Measurements from ENCODE around the gene DIP2A.
A peak's percentile ranks its signal among the peaks of the same experiment; 100 is the strongest.

DIP2A gene, protein sequence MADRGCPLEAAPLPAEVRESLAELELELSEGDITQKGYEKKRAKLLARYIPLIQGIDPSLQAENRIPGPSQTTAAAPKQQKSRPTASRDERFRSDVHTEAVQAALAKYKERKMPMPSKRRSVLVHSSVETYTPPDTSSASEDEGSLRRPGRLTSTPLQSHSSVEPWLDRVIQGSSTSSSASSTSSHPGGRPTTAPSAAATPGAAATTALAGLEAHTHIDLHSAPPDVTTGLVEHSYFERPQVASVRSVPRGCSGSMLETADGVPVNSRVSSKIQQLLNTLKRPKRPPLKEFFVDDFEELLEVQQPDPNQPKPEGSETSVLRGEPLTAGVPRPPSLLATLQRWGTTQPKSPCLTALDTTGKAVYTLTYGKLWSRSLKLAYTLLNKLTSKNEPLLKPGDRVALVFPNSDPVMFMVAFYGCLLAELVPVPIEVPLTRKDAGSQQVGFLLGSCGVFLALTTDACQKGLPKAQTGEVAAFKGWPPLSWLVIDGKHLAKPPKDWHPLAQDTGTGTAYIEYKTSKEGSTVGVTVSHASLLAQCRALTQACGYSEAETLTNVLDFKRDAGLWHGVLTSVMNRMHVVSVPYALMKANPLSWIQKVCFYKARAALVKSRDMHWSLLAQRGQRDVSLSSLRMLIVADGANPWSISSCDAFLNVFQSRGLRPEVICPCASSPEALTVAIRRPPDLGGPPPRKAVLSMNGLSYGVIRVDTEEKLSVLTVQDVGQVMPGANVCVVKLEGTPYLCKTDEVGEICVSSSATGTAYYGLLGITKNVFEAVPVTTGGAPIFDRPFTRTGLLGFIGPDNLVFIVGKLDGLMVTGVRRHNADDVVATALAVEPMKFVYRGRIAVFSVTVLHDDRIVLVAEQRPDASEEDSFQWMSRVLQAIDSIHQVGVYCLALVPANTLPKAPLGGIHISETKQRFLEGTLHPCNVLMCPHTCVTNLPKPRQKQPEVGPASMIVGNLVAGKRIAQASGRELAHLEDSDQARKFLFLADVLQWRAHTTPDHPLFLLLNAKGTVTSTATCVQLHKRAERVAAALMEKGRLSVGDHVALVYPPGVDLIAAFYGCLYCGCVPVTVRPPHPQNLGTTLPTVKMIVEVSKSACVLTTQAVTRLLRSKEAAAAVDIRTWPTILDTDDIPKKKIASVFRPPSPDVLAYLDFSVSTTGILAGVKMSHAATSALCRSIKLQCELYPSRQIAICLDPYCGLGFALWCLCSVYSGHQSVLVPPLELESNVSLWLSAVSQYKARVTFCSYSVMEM (N-terminal part only)

DNA sequence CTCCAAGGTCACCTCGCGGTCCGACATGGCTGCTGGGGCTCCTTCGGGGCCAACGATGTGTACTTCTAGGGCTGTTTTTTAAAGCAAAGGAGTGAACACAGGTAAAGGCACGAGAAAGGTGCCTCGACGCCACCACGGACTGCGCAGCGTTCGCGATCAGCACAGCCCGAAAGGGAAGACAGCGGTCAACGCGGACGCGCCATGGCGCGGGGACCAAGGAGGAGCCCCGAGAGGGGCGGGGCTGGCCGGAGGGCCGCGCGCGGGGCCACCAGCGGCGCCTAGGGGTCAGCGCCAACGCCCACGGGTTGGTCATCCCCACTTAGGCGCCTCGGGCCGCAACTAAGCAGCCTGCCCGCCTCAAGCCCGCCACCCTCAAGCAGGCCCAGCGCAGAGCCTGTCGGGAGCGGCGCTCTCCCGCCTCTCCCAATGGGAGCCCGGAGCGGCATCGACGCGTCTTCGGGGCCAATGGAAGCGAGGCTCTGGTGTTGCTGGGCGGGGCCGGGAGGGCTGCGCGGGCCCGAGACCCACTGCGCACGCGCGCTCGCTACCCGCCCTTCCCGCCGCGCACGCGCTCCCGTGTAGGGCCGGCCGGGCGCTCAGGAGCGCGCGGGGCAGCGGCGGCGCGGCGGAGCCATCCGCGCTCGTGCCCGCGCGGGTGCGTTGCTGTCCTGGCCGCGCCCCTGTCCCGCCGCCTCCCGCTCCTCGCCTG, at the start of gene DIP2A:
DIP2A (plus strand) TSS at position 577 of the 709 bp plus-strand sequence. CDS start 241 bp downstream, outside the sequence.
- peak; percentile 91 to 97 for DNase-seq
- Histone ChIP-seq H3K4me1 (peaks cover 0 to 48% (median 30%) of the 10 kb centered on the region in 4 donors), H3K27me3 (no peaks in the 10 kb centered on the region), H3K9me3 (no peaks in the 10 kb centered on the region), H3K4me3 (peak within 1 kb of the TSS; percentile 90 to 92), H3K27ac (peak within 1 kb of the TSS; percentile 79 to 85), H3K36me3 (no peaks in the 10 kb centered on the region)
- TF ChIP-seq, protein P1, sequence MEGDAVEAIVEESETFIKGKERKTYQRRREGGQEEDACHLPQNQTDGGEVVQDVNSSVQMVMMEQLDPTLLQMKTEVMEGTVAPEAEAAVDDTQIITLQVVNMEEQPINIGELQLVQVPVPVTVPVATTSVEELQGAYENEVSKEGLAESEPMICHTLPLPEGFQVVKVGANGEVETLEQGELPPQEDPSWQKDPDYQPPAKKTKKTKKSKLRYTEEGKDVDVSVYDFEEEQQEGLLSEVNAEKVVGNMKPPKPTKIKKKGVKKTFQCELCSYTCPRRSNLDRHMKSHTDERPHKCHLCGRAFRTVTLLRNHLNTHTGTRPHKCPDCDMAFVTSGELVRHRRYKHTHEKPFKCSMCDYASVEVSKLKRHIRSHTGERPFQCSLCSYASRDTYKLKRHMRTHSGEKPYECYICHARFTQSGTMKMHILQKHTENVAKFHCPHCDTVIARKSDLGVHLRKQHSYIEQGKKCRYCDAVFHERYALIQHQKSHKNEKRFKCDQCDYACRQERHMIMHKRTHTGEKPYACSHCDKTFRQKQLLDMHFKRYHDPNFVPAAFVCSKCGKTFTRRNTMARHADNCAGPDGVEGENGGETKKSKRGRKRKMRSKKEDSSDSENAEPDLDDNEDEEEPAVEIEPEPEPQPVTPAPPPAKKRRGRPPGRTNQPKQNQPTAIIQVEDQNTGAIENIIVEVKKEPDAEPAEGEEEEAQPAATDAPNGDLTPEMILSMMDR (IDR thresholded peaks at IDR 0.05): no peak
- intact Hi-C loops (cut with DNase I; ENCODE audit: low total_unique reads): no loop called here

DNA sequence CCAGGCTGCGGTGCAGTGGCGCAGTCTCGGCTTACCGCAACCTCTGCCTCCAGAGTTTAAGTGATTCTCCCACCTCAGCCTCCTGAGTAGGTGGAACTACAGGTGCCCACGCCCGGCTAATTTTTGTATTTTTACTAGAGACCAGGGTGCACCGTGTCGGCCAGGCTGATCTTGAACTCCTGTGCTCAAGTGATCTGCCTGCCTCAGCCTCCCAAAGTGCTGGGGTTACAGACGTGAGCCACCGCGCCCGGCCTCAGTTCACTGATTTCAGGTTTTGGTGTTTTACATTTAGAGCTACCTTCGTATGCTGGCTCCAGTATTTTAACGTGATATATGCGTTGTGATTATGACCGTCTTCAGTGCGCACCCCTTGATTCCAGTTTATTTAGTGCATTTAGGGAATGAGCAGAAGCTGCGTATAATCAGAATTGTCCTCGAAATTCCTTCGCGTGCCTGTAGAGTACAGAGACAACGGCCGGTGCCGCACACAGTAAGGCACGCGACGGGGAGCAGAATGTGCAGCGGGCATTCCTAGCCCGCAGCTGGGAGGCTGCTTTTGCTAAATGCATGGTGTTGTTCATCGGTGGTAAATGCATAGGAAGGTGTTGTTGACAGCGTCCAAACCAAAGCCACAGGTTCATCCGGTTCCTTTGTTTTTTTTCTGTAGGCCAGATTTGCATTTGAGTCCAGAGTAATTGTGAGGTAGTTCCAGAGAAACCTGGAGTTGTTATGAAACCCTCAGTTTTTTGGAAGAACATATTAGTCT, 48.9 kb upstream of the DIP2A start:
- Histone ChIP-seq H3K27me3 (no peaks in the 10 kb centered on the region), H3K4me1 (no peaks in the 10 kb centered on the region), H3K4me3 (no peak overlapping the region), H3K9me3 (no peaks in the 10 kb centered on the region), H3K36me3 (peaks cover 24 to 57% (median 32%) of the 10 kb centered on the region in 3 donors), H3K27ac (no peak overlapping the region)
- intact Hi-C loops (cut with DNase I; ENCODE audit: low total_unique reads): no loop called here
- no peak for DNase-seq
- TF ChIP-seq, protein P1 (IDR thresholded peaks at IDR 0.05): no peak

DNA sequence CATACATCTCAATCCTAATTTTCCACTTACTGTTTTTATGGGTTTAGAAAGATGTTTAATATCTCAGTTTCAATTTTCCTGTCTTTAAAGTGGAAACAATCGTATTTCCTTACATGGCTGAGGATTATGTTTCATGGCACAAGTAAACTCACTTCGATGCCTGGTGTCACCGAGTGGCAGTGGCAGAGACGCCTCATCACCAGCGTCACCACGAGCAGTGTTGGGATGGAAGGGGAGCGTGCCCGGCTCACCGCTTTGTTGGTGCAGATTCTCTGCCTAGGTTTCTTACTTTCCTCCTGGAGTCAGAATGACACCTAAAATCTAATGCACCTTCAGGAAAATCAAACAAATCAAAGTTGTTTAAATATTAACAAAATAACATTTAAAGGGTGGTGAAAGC, 48.2 kb upstream of the DIP2A start:
- H3K36me3 ChIP-seq: peaks cover 24 to 52% (median 31%) of the 10 kb centered on the region in 3 donors
- intact Hi-C loops (cut with DNase I; ENCODE audit: low total_unique reads): no loop called here
- no peaks in the 10 kb centered on the region for H3K27me3 ChIP-seq
- H3K27ac ChIP-seq: no peak overlapping the region
- TF ChIP-seq, protein P1 (IDR thresholded peaks at IDR 0.05): no peak
- no peaks in the 10 kb centered on the region for H3K4me1 ChIP-seq
- H3K4me3 ChIP-seq: no peak overlapping the region
- no peaks in the 10 kb centered on the region for H3K9me3 ChIP-seq
- DNase-seq: no peak

DNA sequence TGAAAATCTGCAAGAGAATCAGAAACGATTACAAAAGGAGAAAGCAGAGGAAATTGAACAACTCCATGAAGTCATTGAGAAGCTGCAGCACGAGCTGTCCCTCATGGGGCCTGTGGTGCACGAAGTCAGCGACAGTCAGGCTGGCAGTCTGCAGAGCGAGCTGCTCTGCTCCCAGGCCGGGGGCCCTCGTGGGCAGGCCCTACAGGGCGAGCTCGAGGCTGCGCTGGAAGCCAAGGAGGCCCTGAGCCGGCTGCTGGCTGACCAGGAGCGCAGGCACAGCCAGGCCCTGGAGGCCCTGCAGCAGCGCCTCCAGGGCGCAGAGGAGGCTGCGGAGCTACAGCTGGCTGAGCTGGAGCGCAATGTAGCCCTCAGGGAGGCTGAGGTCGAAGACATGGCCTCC, 47.5 kb upstream of the DIP2A start:
- H3K27me3 ChIP-seq: no peaks in the 10 kb centered on the region
- TF ChIP-seq, protein P1 (IDR thresholded peaks at IDR 0.05): no peak
- H3K36me3 ChIP-seq: peaks cover 30 to 59% (median 34%) of the 10 kb centered on the region in 3 donors
- no peak overlapping the region for H3K4me3 ChIP-seq
- no peak for DNase-seq
- no peak overlapping the region for H3K27ac ChIP-seq
- H3K4me1 ChIP-seq: no peaks in the 10 kb centered on the region
- intact Hi-C loops (cut with DNase I; ENCODE audit: low total_unique reads): no loop called here
- no peaks in the 10 kb centered on the region for H3K9me3 ChIP-seq
